Measurements from ENCODE around the gene TKFC.
"Not testable (repeated sequence)": the region's sequence is repeated elsewhere in the genome, so short reads cannot be mapped to it uniquely, and the experiment has no call there.

Gene TKFC

GRCh38 chr11:61380884-61381283 lies 47.9 kb downstream of the TKFC start:
- no peak for TF ChIP-seq CTCF (IDR thresholded peaks at IDR 0.05; ENCODE audit: low read depth, low read length)
- no peak overlapping the region for H3K4me3 ChIP-seq (ENCODE audit: low read depth, low read length)

GRCh38 chr11:61383859-61384258 lies 50.8 kb downstream of the TKFC start:
- not testable (repeated sequence) for H3K4me3 ChIP-seq (ENCODE audit: low read depth, low read length)

- TF ChIP-seq CTCF (IDR thresholded peaks at IDR 0.05; ENCODE audit: low read depth, low read length), result no peak
- H3K4me3 ChIP-seq (ENCODE audit: low read depth, low read length), result no peak overlapping the region
Observed at GRCh38 chr11:61384271-61385242, 51.5 kb downstream of the TKFC start.

- H3K4me3 ChIP-seq (ENCODE audit: low read depth, low read length), result no peak overlapping the region
- TF ChIP-seq CTCF (IDR thresholded peaks at IDR 0.05; ENCODE audit: low read depth, low read length), result no peak
Observed at GRCh38 chr11:61390161-61390560, 57.1 kb downstream of the TKFC start.

- no peak for TF ChIP-seq CTCF (IDR thresholded peaks at IDR 0.05; ENCODE audit: low read depth, low read length)
- H3K4me3 ChIP-seq (ENCODE audit: low read depth, low read length), result peak overlapping the region; percentile 72
Observed at GRCh38 chr11:61392981-61393595, 60.1 kb downstream of the TKFC start.
